CD4-positive, alpha-beta memory T cell (primary cell): ENCODE data around the gene TRAPPC10. TPM values are rescaled to one million over a fixed set of nuclear protein-coding genes. Genes with fewer than 3 reads are reported as not detected.

Source experiments
- CTCF ChIA-PET: fragments of 350-600 bp; sonication (Branson Sonifier 250); formaldehyde crosslinking; loops from one replicate; lab custom pipeline; 2021; ENCODE audit warnings: inconsistent platforms; ENCODE audit not compliant: partially characterized antibody; lab: Charles Lee
- POLR2A ChIA-PET: fragments of 350-600 bp; sonication (Branson Sonifier 250); formaldehyde crosslinking; loops from one replicate; lab custom pipeline; 2021; ENCODE audit not compliant: partially characterized antibody; lab: Charles Lee
- DNase-seq, 5 donors: peaks; one replicate each; pipeline versions ENCODE4 v3.0.0 to v3.0.0-alpha.2; 2020 to 2022; ENCODE audit warnings: mixed read lengths in 1 of 5
- H3K27ac ChIP-seq: one replicate; pipeline ENCODE4 v1.7.0; 2013; ENCODE audit warnings: low read depth, low read length
- H3K27me3 ChIP-seq: 2 replicates; pipeline ENCODE4 v1.7.0; 2013; ENCODE audit warnings: mild to moderate bottlenecking, low read length, moderate library complexity; ENCODE audit not compliant: insufficient read depth
- H3K36me3 ChIP-seq: 2 replicates; pipeline ENCODE4 v1.7.0; 2013; ENCODE audit warnings: mild to moderate bottlenecking, low read length, moderate library complexity; ENCODE audit not compliant: insufficient read depth
- H3K4me1 ChIP-seq: 2 replicates; pipeline ENCODE4 v1.7.0; 2013; ENCODE audit warnings: mild to moderate bottlenecking, low read length, moderate library complexity; ENCODE audit not compliant: insufficient read depth
- H3K4me3 ChIP-seq, 2 donors: one replicate each; pipeline ENCODE4 v1.7.0; 2013; ENCODE audit warnings: low read length in 2 of 2, mild to moderate bottlenecking in 1 of 2
- H3K9me3 ChIP-seq, 2 donors: one replicate each; pipeline ENCODE4 v1.7.0; 2013; ENCODE audit warnings: low read length in 2 of 2, control low read depth in 1 of 2; ENCODE audit not compliant: control insufficient read depth in 1 of 2
- H3K27ac Mint-ChIP-seq, 7 donors: one replicate each; pipeline ENCODE4 v1.8.0; 2020 to 2021; ENCODE audit warnings: mixed read lengths in 7 of 7, mild to moderate bottlenecking in 6 of 7, inconsistent platforms in 3 of 7, moderate library complexity in 3 of 7
- H3K27me3 Mint-ChIP-seq, 2 donors: one replicate each; pipeline ENCODE4 v1.8.0; 2020 to 2021; ENCODE audit warnings: mixed read lengths in 2 of 2
- H3K36me3 Mint-ChIP-seq, 2 donors: one replicate each; pipeline ENCODE4 v1.8.0; 2020 to 2021; ENCODE audit warnings: mixed read lengths in 2 of 2, inconsistent platforms in 1 of 2, mild to moderate bottlenecking in 1 of 2
- H3K4me1 Mint-ChIP-seq, 4 donors: one replicate each; pipeline ENCODE4 v1.8.0; 2020 to 2021; ENCODE audit warnings: mixed read lengths in 4 of 4, mild to moderate bottlenecking in 1 of 4
- H3K4me3 Mint-ChIP-seq, 8 donors: one replicate each; pipeline ENCODE4 v1.8.0; 2020 to 2021; ENCODE audit warnings: mixed read lengths in 8 of 8, mild to moderate bottlenecking in 7 of 8, moderate library complexity in 6 of 8, inconsistent platforms in 3 of 8
- H3K9me3 Mint-ChIP-seq, 8 donors: one replicate each; pipeline ENCODE4 v1.8.0; 2020 to 2021; ENCODE audit warnings: mixed read lengths in 8 of 8, mild to moderate bottlenecking in 5 of 8, inconsistent platforms in 3 of 8, moderate library complexity in 1 of 8
- intact Hi-C: fragments of 100-400 bp; cut with micrococcal nuclease; formaldehyde crosslinking; loops from one replicate; pipeline ENCODE4 v1.15.1; 2023
- polyA plus RNA-seq, 2 donors: library from polyadenylated mRNA; unstranded; fragments of 300-500 nt; fragmentation: Illumina TruSeq; gene quantifications; one replicate each; pipeline ENCODE4 v1.2.3, GENCODE V29; 2021
- total RNA-seq, 2 experiments: library from RNA; stranded (reverse); gene quantifications; one replicate each; pipeline ENCODE4 v1.2.3, GENCODE V29; 2021

The TRAPPC10 gene
- total and polyA plus RNA-seq, 4 experiments from 2014 or later = 17.7 to 95.5 (median 67.2) TPM

DNA sequence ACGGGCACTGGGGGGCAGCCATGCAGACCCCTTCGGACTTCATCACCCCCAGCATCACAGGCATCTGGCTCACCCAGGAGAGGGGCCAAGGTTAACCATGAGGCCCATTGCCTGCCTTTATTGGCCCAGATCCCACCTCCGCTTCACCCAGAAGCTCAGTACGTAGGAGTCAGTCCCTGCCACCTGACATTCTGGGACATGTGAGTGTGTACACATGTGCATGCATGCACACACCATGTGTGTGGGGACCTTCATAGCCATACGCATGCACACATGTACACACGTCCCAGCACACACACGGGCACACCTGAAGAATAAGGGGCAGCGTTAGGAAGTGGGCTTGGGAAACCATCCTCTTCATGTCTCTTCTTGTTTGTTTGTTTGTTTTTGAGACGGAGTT, 24.1 kb upstream of the TRAPPC10 start:
- H3K27ac Mint-ChIP-seq = peak overlapping the region in 1 of 7 donors; percentile 48
- no peak for DNase-seq
- intact Hi-C loops = no loop called here
- H3K9me3 ChIP-seq = no peaks in the 10 kb centered on the region
- peaks cover 9 to 20% (median 14%) of the 10 kb centered on the region in 4 donors for H3K4me1 Mint-ChIP-seq
- no peaks in the 10 kb centered on the region for H3K9me3 Mint-ChIP-seq
- POLR2A ChIA-PET = no interaction called here
- no peaks in the 10 kb centered on the region for H3K27me3 ChIP-seq
- H3K36me3 ChIP-seq = no peaks in the 10 kb centered on the region
- H3K27ac ChIP-seq = no peak overlapping the region
- peaks cover 0 to 5% of the 10 kb centered on the region in 2 donors for H3K36me3 Mint-ChIP-seq
- H3K27me3 Mint-ChIP-seq = no peaks in the 10 kb centered on the region
- CTCF ChIA-PET = interaction anchor here (1.1 kb wide), 1 partner anchor 13 kb away, joined by 3 read pairs; no protein-coding TSS in a partner anchor
- H3K4me1 ChIP-seq = peaks cover 13% of the 10 kb centered on the region
- no peak overlapping the region for H3K4me3 ChIP-seq
- H3K4me3 Mint-ChIP-seq = no peak overlapping the region

- H3K4me3 ChIP-seq = no peak overlapping the region
- intact Hi-C loops = no loop called here
- peaks cover 9 to 20% (median 14%) of the 10 kb centered on the region in 4 donors for H3K4me1 Mint-ChIP-seq
- CTCF ChIA-PET = interaction anchor here (1.1 kb wide), 1 partner anchor 13 kb away, joined by 3 read pairs; no protein-coding TSS in a partner anchor
- H3K4me1 ChIP-seq = peaks cover 13% of the 10 kb centered on the region
- POLR2A ChIA-PET = no interaction called here
- no peaks in the 10 kb centered on the region for H3K36me3 ChIP-seq
- H3K27me3 Mint-ChIP-seq = no peaks in the 10 kb centered on the region
- H3K36me3 Mint-ChIP-seq = peaks cover 0 to 3% of the 10 kb centered on the region in 2 donors
- no peak overlapping the region for H3K27ac ChIP-seq
- H3K27me3 ChIP-seq = no peaks in the 10 kb centered on the region
- no peaks in the 10 kb centered on the region for H3K9me3 Mint-ChIP-seq
- no peak for DNase-seq
- no peak overlapping the region for H3K4me3 Mint-ChIP-seq
- peak overlapping the region in 2 of 7 donors; percentile 17 to 30 for H3K27ac Mint-ChIP-seq
- H3K9me3 ChIP-seq = no peaks in the 10 kb centered on the region
Observed at GRCh38 chr21:43988506-43989230, 23.4 kb upstream of the TRAPPC10 start.

GRCh38 chr21:43989401-43989800, 22.7 kb upstream of the TRAPPC10 start:
- no peaks in the 10 kb centered on the region for H3K9me3 ChIP-seq
- CTCF ChIA-PET = no interaction called here
- intact Hi-C loops = no loop called here

GRCh38 chr21:43991447-43991991, 20.6 kb upstream of the TRAPPC10 start:
- no peak overlapping the region for H3K4me3 Mint-ChIP-seq
- H3K27ac Mint-ChIP-seq = no peak overlapping the region
- CTCF ChIA-PET = interaction anchor here (1.2 kb wide), 1 partner anchor 15 kb away, joined by 3 read pairs; no protein-coding TSS in a partner anchor
- POLR2A ChIA-PET = no interaction called here
- H3K27me3 Mint-ChIP-seq = peaks cover 0 to 3% of the 10 kb centered on the region in 2 donors
- no peak overlapping the region for H3K27ac ChIP-seq
- H3K9me3 Mint-ChIP-seq = no peaks in the 10 kb centered on the region
- H3K27me3 ChIP-seq = no peaks in the 10 kb centered on the region
- H3K9me3 ChIP-seq = no peaks in the 10 kb centered on the region
- no peaks in the 10 kb centered on the region for H3K4me1 ChIP-seq
- H3K36me3 Mint-ChIP-seq = no peaks in the 10 kb centered on the region
- no peaks in the 10 kb centered on the region for H3K36me3 ChIP-seq
- no peak for DNase-seq
- intact Hi-C loops = no loop called here
- peaks cover 0 to 7% (median 3%) of the 10 kb centered on the region in 4 donors for H3K4me1 Mint-ChIP-seq
- no peak overlapping the region for H3K4me3 ChIP-seq

More at GRCh38 chr21:43989401-43989800, 22.7 kb upstream of the TRAPPC10 start:
- H3K4me3 ChIP-seq = no peak overlapping the region
- Mint-ChIP-seq H3K27me3 (peaks cover 0 to 1% of the 10 kb centered on the region in 2 donors), H3K27ac (no peak overlapping the region), H3K4me1 (peaks cover 9 to 20% (median 14%) of the 10 kb centered on the region in 4 donors), H3K36me3 (peaks cover 0 to 2% of the 10 kb centered on the region in 2 donors), H3K4me3 (no peak overlapping the region), H3K9me3 (no peaks in the 10 kb centered on the region)
- no peaks in the 10 kb centered on the region for H3K36me3 ChIP-seq
- POLR2A ChIA-PET = no interaction called here
- H3K4me1 ChIP-seq = peaks cover 13% of the 10 kb centered on the region
- H3K27me3 ChIP-seq = no peaks in the 10 kb centered on the region
- no peak for DNase-seq
- H3K27ac ChIP-seq = no peak overlapping the region

DNA sequence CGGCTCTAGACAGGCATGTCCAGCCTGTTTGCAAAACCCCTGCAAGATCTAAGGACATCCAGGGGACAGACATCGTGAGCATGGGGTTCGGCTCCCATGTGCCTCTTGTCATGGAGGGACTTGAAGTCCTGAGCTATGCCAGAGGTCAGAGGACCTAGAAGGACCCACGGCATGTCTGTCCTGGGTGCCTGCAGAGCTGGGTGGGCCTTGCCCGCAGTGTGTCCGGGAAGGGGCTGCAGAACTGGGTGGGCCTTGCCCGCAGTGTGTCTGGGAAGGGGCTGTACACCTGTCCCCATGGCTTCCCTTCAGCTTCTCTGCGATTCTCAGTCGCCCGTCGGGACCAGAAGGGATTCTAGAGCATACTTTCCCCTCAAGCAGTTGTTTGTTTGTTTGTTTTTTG, 20.0 kb upstream of the TRAPPC10 start:
- intact Hi-C loops = no loop called here
- no peak for DNase-seq

DNA sequence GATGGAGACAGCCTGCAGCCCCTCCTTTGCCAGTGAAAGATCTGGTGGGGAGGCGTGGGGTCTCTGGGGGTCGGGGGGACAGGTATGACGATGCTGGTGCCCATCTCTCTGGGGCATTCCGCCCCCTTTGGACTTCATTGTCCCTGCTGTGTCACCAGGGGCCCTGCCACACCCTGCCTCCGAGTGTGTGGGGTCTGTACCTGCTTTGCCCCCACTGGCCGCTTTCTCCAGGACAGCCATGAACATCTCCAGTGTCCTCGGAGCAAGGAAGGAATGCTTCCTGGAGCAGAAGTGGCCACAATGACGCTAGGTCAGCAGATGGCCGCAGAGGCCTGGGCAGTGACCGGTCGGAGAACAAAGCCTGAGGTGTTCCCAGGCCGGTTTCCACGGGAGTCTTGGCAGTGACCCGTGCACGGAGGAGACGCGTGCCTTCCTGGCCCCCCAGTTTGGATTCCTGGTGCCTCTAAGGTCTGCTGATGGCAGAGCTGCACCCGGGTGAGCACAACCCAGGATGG, 18.6 kb upstream of the TRAPPC10 start:
- Mint-ChIP-seq H3K36me3 (no peaks in the 10 kb centered on the region), H3K9me3 (peaks cover 0 to 2% (median 0%) of the 10 kb centered on the region in 8 donors), H3K4me3 (no peak overlapping the region), H3K27ac (peak overlapping the region in 1 of 7 donors; percentile 35), H3K27me3 (peaks cover 2 to 5% of the 10 kb centered on the region in 2 donors), H3K4me1 (no peaks in the 10 kb centered on the region)
- Histone ChIP-seq H3K9me3 (no peaks in the 10 kb centered on the region), H3K4me1 (no peaks in the 10 kb centered on the region), H3K36me3 (no peaks in the 10 kb centered on the region), H3K4me3 (no peak overlapping the region), H3K27me3 (no peaks in the 10 kb centered on the region), H3K27ac (no peak overlapping the region)
- ChIA-PET CTCF (no interaction called here), POLR2A (no interaction called here)
- intact Hi-C loops = no loop called here
- DNase-seq = no peak

More for the DNA sequence above, 20.0 kb upstream of the TRAPPC10 start:
- ChIA-PET CTCF (interaction anchor here (1.2 kb wide), 1 partner anchor 16 kb away, joined by 3 read pairs; no protein-coding TSS in a partner anchor), POLR2A (no interaction called here)
- peaks cover 0 to 1% (median 0%) of the 10 kb centered on the region in 4 donors for H3K4me1 Mint-ChIP-seq
- Histone ChIP-seq H3K4me1 (no peaks in the 10 kb centered on the region), H3K27me3 (no peaks in the 10 kb centered on the region), H3K36me3 (no peaks in the 10 kb centered on the region), H3K27ac (no peak overlapping the region), H3K4me3 (no peak overlapping the region), H3K9me3 (no peaks in the 10 kb centered on the region)
- no peak overlapping the region for H3K4me3 Mint-ChIP-seq
- H3K36me3 Mint-ChIP-seq = no peaks in the 10 kb centered on the region
- H3K9me3 Mint-ChIP-seq = peaks cover 0 to 2% (median 0%) of the 10 kb centered on the region in 8 donors
- no peak overlapping the region for H3K27ac Mint-ChIP-seq
- peaks cover 2 to 5% of the 10 kb centered on the region in 2 donors for H3K27me3 Mint-ChIP-seq

- H3K4me3 Mint-ChIP-seq = no peak overlapping the region
- ChIA-PET CTCF (no interaction called here), POLR2A (no interaction called here)
- no peaks in the 10 kb centered on the region for H3K36me3 Mint-ChIP-seq
- intact Hi-C loops = no loop called here
- no peaks in the 10 kb centered on the region for H3K9me3 ChIP-seq
- peaks cover 2 to 5% of the 10 kb centered on the region in 2 donors for H3K27me3 Mint-ChIP-seq
- H3K27me3 ChIP-seq = no peaks in the 10 kb centered on the region
- DNase-seq = no peak
- no peaks in the 10 kb centered on the region for H3K36me3 ChIP-seq
- no peak overlapping the region for H3K4me3 ChIP-seq
- no peak overlapping the region for H3K27ac ChIP-seq
- H3K27ac Mint-ChIP-seq = no peak overlapping the region
- H3K4me1 Mint-ChIP-seq = no peaks in the 10 kb centered on the region
- no peaks in the 10 kb centered on the region for H3K4me1 ChIP-seq
- H3K9me3 Mint-ChIP-seq = peaks cover 0 to 2% (median 0%) of the 10 kb centered on the region in 8 donors
Observed at GRCh38 chr21:43994085-43994484, 18.0 kb upstream of the TRAPPC10 start.
